NCI-H1436 treated with DMSO at 0.1 percent for 48 hours (cell line): ENCODE measurements around the gene CSNK1A1.
"Not testable (repeated sequence)": the region's sequence is repeated elsewhere in the genome, so short reads cannot be mapped to it uniquely, and the experiment has no call there.

Experiments
- DNase-seq: peaks from one replicate; lab custom pipeline; 2025; lab: John Stamatoyannopoulos, UW

CSNK1A1 gene

DNA sequence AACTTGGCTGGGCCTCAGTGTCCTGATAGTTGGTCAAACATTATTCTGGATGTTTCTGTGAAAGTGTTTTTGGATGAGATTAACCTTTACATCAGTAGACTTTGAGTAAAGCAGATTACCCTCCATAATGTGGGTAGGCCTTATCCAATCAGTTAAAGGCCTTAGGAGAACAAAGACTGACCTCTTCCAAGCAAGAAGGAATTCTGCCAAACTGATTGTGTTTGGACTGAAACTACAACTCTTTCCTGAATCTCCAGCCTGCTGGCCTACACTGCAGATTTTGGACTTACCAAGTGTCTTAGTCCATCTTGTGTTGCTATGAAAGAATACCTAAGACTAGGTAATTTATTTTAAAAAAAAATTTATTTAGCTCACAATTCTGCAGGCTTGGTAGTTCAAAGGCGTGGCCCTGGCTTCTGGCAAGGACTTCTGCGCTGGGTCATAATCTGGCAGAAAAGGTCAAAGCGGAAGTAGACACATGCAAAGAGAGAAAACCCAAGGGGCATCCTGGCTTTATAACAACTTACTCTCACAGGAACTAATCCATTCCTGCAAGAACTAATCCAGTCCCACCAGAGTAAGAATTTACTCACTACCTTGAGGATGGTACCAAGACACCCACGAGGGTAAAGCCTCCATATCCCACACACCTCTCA, 21.5 kb upstream of the CSNK1A1 start:
- DNase-seq: no peak

- no peak for DNase-seq
These were observed 20.9 kb upstream of the CSNK1A1 start for GRCh38 chr5:149572170-149572569.

GRCh38 chr5:149567226-149567625, 16.0 kb upstream of the CSNK1A1 start:
- no peak for DNase-seq

DNA sequence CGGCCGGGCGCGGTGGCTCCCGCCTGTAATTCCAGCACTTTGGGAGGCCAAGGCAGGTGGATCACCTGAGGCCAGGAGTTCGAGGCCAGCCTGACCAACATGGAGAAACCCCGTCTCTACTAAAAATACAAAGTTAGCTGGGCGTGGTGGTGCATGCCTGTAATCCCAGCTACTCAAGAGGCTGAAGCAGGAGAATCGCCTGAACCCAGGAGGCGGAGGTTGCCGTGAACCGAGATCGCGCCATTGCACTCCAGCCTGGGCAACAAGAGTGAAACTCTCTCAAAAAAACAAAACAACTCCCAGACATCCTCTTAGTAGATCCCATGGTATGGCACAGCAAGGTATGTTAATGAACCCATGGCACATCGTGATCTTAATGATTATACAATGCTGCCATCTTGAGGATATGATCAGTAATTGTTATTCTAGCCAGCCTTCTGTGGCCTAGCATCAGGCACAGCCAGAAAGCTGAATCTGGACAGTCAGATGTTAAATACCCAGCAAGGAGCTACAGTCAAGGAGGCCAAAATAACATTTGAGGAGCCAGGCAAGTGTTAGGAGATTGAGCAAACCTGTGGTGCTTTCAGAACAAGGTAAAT, 13.4 kb upstream of the CSNK1A1 start:
- not testable (repeated sequence) for DNase-seq

GRCh38 chr5:149563466-149563865, 12.2 kb upstream of the CSNK1A1 start:
- DNase-seq: no peak

DNA sequence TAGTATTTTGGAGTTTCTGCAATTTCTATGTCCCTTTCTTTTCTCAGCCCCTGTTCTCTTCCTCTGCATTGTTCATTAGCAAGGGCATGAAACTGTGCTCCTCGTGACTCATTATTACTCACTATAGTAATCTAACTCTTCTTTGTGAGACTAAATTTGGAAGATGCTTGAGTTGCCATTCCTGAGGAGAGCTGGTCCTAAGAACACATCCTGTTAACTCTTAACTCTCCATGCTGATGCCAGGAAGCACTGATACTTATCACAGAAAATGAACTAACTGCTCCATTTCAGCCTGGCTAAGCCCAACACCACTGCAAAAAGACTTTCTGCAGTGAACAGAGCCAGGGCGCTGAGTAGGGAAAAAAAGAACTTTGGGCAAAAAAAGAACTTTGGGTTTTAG, 10.6 kb upstream of the CSNK1A1 start:
- DNase-seq: no peak

GRCh38 chr5:149559706-149560105, 8.5 kb upstream of the CSNK1A1 start:
- DNase-seq: no peak

DNA sequence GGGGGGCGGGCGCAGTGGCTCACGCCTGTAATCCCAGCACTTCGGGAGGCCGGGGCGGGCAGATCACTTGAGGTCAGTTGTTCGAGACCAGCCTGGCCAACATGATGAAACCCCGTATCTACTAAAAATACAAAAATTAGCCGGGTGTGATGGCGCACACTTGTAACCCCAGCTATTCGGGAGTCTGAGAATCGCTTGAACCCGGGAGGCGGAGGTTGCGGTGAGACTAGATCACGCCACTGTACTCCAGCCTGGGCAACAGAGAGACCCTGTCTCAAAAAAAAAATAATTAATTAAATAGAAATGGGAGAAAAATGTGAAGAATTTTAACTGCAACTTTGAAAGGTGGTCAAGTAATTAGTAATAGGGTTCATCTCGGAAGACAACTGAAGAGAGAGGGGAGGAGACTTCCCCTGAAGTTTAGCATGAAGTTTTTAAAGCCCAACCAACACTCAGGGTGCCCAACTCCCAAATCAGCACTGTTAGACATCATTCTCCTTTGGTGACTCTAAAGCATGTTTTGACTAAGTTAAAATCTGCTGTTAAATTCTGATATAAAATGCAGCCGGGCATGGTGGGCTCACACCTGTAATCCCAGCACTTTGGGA, 1.4 kb upstream of the CSNK1A1 start:
- DNase-seq: no peak

GRCh38 chr5:149552038-149552494, 827 bp upstream of the CSNK1A1 start:
- no peak for DNase-seq

GRCh38 chr5:149550594-149551226, 529 bp downstream of the CSNK1A1 start:
- no peak for DNase-seq

- no peak for DNase-seq
These were observed 1.0 kb downstream of the CSNK1A1 start for GRCh38 chr5:149550268-149550583.

- no peak for DNase-seq
These were observed 1.6 kb downstream of the CSNK1A1 start for GRCh38 chr5:149549461-149550267.

- no peak for DNase-seq
These were observed 4.3 kb downstream of the CSNK1A1 start for GRCh38 chr5:149546974-149547373.

- no peak for DNase-seq
These were observed 5.9 kb downstream of the CSNK1A1 start for GRCh38 chr5:149545327-149545726.

DNA sequence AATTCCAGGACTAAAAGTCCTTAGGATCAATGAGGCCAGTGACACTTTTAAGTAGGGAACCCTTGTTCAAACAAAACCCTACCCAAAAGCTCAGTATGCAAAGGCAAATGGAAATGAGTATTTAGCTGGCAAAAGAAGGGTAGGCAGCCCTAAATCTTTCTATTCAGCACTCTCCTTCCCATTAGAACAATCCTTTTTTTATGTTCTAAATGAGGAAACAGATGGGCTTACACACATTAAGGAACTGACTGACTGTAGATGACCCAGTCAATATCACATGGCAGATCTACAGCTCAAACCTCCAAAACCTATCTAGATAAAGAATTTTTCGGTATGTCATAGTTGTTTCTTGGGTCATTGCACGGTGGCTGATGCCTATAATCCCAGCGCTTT, 7.2 kb downstream of the CSNK1A1 start:
- DNase-seq: no peak

DNA sequence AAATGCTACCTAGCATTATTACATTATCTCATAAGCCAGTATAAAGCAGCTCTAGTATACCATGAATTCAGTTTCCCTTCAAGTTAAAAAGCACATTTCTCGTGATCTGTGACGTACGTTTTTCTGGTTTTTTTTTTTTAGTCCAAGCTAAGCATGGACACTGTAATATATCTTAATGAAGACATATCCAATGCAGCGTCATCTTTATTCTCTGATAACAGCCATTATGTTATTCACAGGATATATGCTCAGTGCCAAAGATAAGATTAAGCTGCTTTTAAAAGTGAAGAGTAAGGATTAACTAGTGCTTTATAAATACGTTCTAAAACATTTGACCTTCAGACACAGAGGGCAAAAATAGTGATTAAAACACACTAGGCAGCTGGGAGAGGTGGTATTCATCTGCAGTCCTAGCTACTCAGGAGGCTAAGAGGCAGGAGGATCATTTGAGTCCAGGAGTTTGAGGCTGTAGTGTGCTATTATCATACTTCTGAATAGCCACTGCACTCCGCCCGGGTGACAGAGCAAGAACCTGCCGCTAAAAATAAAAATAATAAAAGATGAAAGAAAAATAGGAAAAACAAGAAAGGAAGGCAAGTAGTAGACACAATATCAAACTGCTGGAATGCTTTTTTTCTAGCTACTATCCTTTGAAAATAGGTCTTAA, 7.7 kb downstream of the CSNK1A1 start:
- no peak for DNase-seq

DNA sequence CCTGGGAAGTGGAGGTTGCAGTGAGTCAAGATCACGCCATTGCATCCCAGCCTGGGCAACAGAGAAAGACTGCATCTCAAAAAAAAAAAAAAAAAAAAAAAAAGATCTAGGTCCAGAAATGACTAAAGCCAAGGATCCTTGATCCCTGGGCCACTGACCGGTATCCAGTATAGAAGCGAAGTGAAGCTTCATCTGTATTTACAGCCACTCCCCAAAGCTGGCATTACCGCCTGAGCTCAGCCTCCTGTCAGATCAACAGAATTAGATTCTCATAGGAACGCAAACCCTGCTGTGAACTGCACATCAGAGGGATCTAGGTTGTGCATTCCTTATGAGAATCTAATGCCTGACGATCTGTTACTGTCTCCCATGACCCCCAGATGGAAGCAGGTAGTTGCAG, 9.3 kb downstream of the CSNK1A1 start:
- DNase-seq: no peak

DNA sequence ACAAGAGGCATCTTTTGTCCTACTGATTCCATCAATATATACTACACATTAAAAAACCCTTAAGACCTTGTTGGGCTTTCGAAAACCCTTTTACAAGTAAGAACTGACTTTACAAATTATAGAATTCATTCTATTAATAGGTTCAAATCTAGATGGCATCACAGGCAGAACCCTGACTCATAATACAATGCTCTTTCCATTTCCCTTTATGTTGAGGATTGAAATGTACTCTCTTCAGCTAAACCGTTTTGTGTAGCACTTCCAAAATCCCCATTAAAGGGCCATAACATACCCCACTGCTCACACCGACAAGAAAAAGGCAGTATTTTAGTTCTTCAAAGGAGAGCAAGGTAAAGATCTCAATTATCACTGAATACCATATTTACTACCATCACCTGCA, 11.2 kb downstream of the CSNK1A1 start:
- no peak for DNase-seq

- DNase-seq: no peak
These were observed 13.8 kb downstream of the CSNK1A1 start for GRCh38 chr5:149537374-149537975.

GRCh38 chr5:149535787-149536186, 15.5 kb downstream of the CSNK1A1 start:
- not testable (repeated sequence) for DNase-seq

DNA sequence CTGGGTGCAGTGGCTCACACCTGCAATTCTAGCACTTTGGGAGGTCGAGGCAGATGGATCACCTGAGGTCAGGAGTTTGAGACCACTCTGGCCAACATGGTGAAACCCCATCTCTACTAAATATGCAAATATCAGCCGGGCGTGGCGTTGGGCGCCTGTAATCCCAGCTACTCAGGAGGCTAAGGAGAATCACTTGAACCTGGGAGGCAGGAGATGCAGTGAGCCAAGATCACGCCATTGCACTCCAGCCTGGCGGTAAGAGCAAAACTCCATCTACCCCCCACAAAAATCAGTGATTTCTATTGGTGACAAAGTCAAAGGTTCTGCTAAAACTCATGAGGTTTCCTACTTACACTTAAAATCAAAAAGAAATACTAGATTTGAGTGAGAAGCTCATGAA, 18.8 kb downstream of the CSNK1A1 start:
- DNase-seq: no peak
